Immature natural killer cell (primary cell): ENCODE results near the gene SPACA7. TPM values are rescaled to one million over a fixed set of nuclear protein-coding genes. Genes with fewer than 3 reads are reported as not detected.

Experiments
- DNase-seq, 3 donors: peaks; one replicate each; pipeline ENCODE4 v3.0.0; 2022; ENCODE audit warnings: mixed read lengths in 1 of 3
- H3K27ac Mint-ChIP-seq, 6 donors: one replicate each; pipeline ENCODE4 v1.8.0; 2020; ENCODE audit warnings: mixed read lengths in 6 of 6, mild to moderate bottlenecking in 5 of 6, inconsistent platforms in 4 of 6, moderate library complexity in 3 of 6
- H3K27me3 Mint-ChIP-seq, 3 donors: one replicate each; pipeline ENCODE4 v1.8.0; 2020 to 2021; ENCODE audit warnings: low read depth in 3 of 3, mild to moderate bottlenecking in 3 of 3, mixed read lengths in 3 of 3, moderate library complexity in 3 of 3, inconsistent platforms in 1 of 3
- H3K36me3 Mint-ChIP-seq, 3 donors: one replicate each; pipeline ENCODE4 v1.8.0; 2020; ENCODE audit warnings: mixed read lengths in 3 of 3, inconsistent platforms in 2 of 3, mild to moderate bottlenecking in 2 of 3
- H3K4me1 Mint-ChIP-seq, 2 donors: one replicate each; pipeline ENCODE4 v1.8.0; 2020; ENCODE audit warnings: inconsistent platforms in 2 of 2, mild to moderate bottlenecking in 2 of 2, mixed read lengths in 2 of 2, moderate library complexity in 1 of 2
- H3K4me3 Mint-ChIP-seq, 5 donors: one replicate each; pipeline ENCODE4 v1.8.0; 2020; ENCODE audit warnings: mild to moderate bottlenecking in 5 of 5, mixed read lengths in 5 of 5, inconsistent platforms in 3 of 5, moderate library complexity in 3 of 5
- H3K9me3 Mint-ChIP-seq, 6 donors: one replicate each; pipeline ENCODE4 v1.8.0; 2020; ENCODE audit warnings: mild to moderate bottlenecking in 6 of 6, mixed read lengths in 6 of 6, inconsistent platforms in 4 of 6, moderate library complexity in 3 of 6
- polyA plus RNA-seq, 3 donors: library from polyadenylated mRNA; unstranded; fragments of 300-500 nt; fragmentation: Illumina TruSeq; gene quantifications; one replicate each; pipeline ENCODE4 v1.2.3, GENCODE V29; 2021

Gene SPACA7
- polyA plus RNA-seq, 3 donors from 2014 or later = not detected

DNA sequence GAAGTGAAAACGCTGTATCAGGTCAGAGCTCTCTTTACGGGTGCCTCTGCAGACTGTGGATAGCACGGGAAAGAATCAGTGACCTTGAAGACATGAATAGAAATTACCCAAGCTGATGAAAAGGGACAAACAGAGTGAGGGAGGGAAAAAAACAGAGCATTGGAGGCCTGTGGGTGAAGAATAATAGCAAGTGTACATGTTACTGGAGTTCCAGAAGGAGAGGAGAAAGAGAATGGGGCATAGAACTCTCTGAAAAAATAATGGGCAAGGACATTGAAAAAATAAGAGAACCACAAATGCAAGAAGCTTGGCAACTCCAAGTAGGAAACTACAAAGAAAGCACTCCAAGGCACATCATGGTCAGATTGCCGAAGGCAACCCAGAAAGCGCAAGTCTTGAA is 86.3 kb downstream of the SPACA7 start:
- no peaks in the 10 kb centered on the region for H3K9me3 Mint-ChIP-seq
- H3K36me3 Mint-ChIP-seq = peaks cover 0 to 3% (median 0%) of the 10 kb centered on the region in 3 donors
- H3K27me3 Mint-ChIP-seq = peaks cover 0 to 6% (median 2%) of the 10 kb centered on the region in 3 donors
- no peak overlapping the region for H3K27ac Mint-ChIP-seq
- no peak for DNase-seq
- H3K4me1 Mint-ChIP-seq = no peaks in the 10 kb centered on the region
- H3K4me3 Mint-ChIP-seq = no peak overlapping the region

DNA sequence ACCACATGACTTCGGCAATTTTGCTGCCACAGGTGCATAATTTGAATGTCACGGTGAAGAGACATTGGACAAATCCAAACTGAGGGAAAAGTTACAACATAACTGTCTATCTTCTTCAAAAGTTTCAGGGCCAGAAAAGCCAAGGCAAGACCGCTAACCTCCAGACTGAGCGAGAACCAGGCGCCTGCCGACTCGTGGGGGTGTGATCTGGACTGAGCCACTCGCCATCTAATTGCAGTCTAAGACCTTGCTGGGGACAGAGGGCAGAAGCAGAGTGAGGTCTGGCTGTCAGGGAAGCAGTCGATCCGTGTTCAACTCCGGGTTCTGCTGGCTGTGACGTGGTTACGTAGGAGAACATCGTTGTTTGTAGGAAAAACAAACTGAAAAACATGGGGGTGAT is 88.6 kb downstream of the SPACA7 start:
- DNase-seq = no peak
- H3K27me3 Mint-ChIP-seq = peaks cover 0 to 2% (median 0%) of the 10 kb centered on the region in 3 donors
- H3K4me1 Mint-ChIP-seq = no peaks in the 10 kb centered on the region
- H3K9me3 Mint-ChIP-seq = no peaks in the 10 kb centered on the region
- H3K36me3 Mint-ChIP-seq = peaks cover 0 to 3% (median 0%) of the 10 kb centered on the region in 3 donors
- no peak overlapping the region for H3K27ac Mint-ChIP-seq
- no peak overlapping the region for H3K4me3 Mint-ChIP-seq

DNA sequence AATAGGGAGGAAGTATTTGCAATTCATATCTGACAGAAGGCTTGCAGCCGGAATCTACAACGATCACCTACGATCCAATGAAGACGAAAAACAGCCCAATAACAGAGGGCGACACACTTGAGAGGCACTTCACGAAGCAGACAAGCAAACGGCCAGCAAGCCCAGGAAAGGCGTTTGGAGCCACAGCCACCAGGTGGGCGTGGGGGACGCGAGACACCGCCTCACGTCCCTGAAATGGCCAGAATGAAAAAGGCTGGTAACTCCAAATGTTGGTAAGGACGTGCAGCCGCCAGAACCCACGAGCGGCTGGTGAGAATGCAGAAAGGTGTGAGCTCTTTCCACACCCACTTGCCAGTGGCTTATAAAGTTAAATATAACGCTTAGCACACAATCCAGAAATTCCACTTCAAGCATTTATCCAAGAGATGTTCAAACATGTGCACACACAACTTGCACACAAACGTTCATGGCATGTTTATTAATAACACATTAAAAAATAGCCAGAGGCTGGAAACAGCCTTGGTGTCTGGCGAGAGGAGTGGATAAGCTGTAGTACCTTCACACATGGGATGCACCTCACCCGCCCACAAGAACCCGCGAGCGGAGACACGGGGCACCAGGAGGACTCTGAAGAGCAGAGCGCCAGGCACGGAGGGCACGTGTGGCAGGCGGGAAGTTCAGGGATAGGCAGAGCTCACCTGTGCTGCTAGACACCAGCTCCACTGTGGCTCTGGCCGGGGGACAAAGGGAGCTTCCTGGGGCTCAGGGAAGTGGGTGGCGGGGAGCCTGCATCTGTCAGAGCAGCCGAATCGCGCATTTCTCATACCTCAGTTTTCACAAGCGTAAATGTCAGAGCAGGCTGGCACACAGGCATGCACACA is 89.3 kb downstream of the SPACA7 start:
- H3K4me3 Mint-ChIP-seq = no peak overlapping the region
- peaks cover 0 to 4% (median 0%) of the 10 kb centered on the region in 3 donors for H3K36me3 Mint-ChIP-seq
- no peaks in the 10 kb centered on the region for H3K9me3 Mint-ChIP-seq
- peaks cover 0 to 2% (median 0%) of the 10 kb centered on the region in 3 donors for H3K27me3 Mint-ChIP-seq
- no peak for DNase-seq
- no peak overlapping the region for H3K27ac Mint-ChIP-seq
- no peaks in the 10 kb centered on the region for H3K4me1 Mint-ChIP-seq

DNA sequence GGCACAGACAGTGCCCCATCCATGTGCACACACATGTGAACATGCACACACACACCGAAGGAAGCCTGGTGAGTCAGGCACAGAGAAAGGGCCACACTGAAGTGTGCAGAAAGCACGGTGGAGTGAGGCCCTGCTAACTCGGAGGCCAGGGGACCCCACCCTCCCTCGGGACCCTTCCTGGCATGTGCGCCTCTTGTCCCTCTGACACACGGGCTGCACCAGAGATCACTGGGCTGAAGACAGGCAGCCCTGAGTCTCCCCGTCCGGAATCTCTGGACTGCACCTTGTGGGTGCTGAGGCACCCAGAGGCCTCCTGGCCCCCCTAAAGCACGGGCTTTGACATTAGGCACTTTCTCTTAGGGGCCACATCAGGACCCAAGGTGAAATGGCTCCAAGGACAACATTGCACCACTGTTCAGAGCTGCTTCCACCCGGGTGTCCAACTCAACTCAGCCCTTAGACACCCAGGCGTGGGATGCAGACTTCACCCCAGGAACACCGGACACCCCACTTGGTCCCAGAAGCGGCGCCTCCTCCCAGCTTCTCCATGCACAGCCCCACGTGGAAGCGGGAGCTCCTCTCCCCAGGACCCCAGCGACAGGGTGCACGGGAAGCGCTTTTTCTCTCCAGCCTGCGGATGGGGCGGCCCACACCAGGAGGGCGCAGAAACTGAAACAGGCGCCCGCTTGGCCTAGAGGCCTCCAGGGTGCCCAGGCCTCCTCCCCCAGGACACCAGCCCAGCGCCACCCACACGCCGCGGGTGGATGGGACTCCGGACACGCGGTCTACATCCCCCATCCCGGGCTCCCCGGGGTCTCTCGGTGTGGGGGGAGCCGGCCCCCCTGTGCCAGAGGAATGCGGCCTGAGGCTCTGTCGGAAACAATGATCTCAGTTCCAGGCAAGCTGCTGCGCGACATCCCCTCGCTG is 90.2 kb downstream of the SPACA7 start:
- no peak for DNase-seq
- Mint-ChIP-seq H3K36me3 (peaks cover 0 to 9% (median 0%) of the 10 kb centered on the region in 3 donors), H3K9me3 (peaks cover 0 to 4% (median 0%) of the 10 kb centered on the region in 6 donors), H3K27ac (no peak overlapping the region), H3K27me3 (peaks cover 0 to 2% (median 0%) of the 10 kb centered on the region in 3 donors), H3K4me3 (no peak overlapping the region), H3K4me1 (no peaks in the 10 kb centered on the region)

DNA sequence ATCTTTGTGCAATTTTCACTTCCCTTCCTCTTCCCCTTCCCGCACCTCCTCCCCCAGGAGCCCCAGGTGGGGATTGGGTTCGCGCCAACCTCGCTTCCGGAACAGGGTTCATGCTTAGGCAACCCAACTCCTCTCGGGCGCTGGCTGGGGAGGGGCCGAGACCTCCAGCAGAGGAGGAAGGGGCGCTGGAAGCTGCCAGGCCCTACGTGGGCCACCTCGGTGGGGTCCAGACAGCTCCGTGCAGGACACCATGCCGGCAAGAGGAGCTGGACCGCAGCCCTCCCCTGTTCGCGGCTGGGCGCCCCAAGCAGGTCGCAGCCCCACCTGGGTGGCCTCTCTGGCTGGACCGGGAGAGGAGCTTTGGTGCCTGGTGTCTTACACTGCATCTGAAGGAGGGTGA is 91.1 kb downstream of the SPACA7 start:
- Mint-ChIP-seq H3K27ac (no peak overlapping the region), H3K9me3 (peaks cover 0 to 4% (median 0%) of the 10 kb centered on the region in 6 donors), H3K4me3 (no peak overlapping the region), H3K4me1 (no peaks in the 10 kb centered on the region), H3K36me3 (peaks cover 0 to 8% (median 4%) of the 10 kb centered on the region in 3 donors), H3K27me3 (peaks cover 0 to 2% (median 0%) of the 10 kb centered on the region in 3 donors)
- no peak for DNase-seq

DNA sequence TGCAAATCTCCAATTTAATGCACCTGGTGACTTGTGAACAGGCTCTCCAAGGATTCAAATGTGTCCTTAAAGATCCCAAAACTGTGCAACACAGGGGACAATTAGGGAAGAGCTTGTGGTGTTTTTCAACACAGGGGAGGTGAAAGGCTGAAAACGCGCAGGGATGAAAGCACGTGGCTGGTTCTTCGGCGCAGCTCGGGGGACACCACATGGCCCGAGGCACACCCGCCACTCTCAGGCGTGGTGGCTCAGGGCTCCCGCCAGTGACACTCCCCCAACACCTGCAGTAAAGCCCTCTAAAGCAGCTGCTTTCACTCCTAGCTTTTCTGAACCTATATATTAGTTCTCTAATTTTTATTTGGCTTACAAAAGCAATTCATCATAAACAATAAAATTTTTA is 91.9 kb downstream of the SPACA7 start:
- no peaks in the 10 kb centered on the region for H3K4me1 Mint-ChIP-seq

DNA sequence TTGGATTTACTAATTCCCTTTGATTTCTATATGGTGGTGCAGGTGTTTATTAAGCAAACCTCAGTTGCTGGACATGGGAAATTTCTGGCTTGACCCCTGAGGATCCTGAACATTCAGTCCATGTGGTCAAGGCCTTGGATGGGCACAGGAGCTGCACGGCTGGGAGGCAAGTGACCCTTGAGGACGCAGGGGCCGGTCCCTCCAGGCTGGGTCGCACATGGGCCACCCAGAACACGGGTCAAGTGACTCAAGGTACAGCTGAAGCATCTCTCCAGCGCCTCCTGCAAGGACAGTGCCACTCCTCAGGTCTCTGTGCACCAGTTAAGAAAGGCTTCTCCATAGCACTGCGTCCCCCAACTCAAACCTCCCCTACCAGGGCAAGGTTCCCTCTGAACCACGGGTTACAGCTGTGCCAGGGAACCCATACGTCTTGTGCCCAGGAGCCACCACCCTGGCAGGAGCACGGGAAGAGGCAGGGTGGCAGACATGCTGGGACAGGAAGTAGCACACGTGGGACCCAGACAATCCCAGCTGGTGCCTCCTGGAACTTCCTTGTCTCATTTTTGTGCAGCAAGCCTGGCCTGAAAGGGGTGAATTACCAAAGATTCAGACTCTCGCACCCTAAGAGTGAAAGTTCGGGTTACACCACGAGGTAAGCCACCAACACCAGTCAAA is 93.1 kb downstream of the SPACA7 start:
- Mint-ChIP-seq H3K36me3 (peaks cover 5 to 19% (median 7%) of the 10 kb centered on the region in 3 donors), H3K4me1 (no peaks in the 10 kb centered on the region), H3K27ac (no peak overlapping the region), H3K27me3 (peaks cover 0 to 4% (median 0%) of the 10 kb centered on the region in 3 donors), H3K9me3 (peaks cover 0 to 4% (median 0%) of the 10 kb centered on the region in 6 donors), H3K4me3 (no peak overlapping the region)
- DNase-seq = no peak

More for the DNA sequence above, 91.9 kb downstream of the SPACA7 start:
- Mint-ChIP-seq H3K36me3 (peaks cover 5 to 14% (median 6%) of the 10 kb centered on the region in 3 donors), H3K27ac (no peak overlapping the region), H3K4me3 (no peak overlapping the region), H3K27me3 (peaks cover 0 to 4% (median 0%) of the 10 kb centered on the region in 3 donors), H3K9me3 (peaks cover 0 to 4% (median 0%) of the 10 kb centered on the region in 6 donors)
- no peak for DNase-seq

DNA sequence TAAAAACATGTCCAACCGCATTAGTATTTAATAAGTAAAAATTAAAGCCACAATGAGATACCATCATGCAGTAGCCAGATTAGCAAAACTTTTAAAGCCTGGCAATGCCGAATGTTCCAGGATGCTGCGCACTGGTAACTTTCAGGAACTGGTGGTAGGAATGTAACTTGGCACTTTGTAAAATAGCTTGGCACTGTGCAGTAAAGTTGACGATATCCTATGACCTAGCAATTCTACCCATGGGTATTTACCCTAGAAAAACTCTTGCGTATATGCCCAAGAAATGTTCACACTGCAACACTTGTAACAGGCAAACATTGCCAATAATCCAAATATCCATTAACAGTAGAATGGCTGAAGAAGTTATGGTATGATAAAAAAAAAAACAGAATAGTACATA is 97.7 kb downstream of the SPACA7 start:
- DNase-seq = no peak
- Mint-ChIP-seq H3K9me3 (peaks cover 0 to 4% (median 0%) of the 10 kb centered on the region in 6 donors), H3K36me3 (peaks cover 5 to 19% (median 7%) of the 10 kb centered on the region in 3 donors), H3K4me1 (no peaks in the 10 kb centered on the region), H3K27ac (no peak overlapping the region), H3K4me3 (no peak overlapping the region), H3K27me3 (peaks cover 0 to 2% (median 2%) of the 10 kb centered on the region in 3 donors)

DNA sequence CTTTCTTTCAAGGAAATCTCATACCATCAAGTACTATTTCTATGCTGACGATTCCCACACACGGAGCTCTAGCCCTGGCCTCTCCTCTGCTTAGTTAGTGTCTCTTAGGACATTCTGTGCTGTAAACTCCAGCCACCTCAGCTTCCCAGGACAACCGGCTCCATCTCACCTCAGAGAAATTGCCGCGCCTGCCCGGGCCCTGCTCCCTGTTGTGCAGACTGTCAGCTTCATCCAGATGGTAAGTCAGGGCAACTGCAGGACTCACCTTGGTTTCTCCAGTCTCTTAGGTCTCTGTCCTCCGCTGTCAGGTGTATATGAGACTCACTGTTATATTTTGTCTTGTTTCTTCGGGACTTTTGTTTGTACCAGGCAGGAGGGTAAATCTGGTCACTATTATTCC is 98.7 kb downstream of the SPACA7 start:
- peaks cover 0 to 2% (median 2%) of the 10 kb centered on the region in 3 donors for H3K27me3 Mint-ChIP-seq
- no peak overlapping the region for H3K27ac Mint-ChIP-seq
- peaks cover 0 to 4% (median 0%) of the 10 kb centered on the region in 6 donors for H3K9me3 Mint-ChIP-seq
- H3K4me3 Mint-ChIP-seq = no peak overlapping the region
- no peak for DNase-seq
- no peaks in the 10 kb centered on the region for H3K4me1 Mint-ChIP-seq
- H3K36me3 Mint-ChIP-seq = peaks cover 5 to 19% (median 7%) of the 10 kb centered on the region in 3 donors

DNA sequence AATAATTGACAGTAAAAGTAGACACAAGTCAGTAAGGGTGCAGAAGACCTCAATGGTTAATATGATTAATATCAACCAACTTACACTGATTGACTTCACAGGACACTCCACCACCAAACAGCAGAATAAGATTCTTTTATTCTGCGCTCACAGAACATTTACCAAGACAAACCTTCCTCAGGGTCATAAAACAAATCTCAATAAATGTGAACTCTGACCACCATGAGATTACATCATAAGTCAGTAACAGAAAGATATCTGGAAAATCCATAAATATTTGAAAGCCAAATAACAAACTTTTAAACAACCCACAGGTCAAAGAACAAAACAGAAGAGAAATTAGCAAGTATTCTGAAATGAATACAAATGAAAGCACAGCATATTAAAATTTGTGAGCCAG is 99.7 kb downstream of the SPACA7 start:
- Mint-ChIP-seq H3K36me3 (peaks cover 5 to 15% (median 7%) of the 10 kb centered on the region in 3 donors), H3K4me1 (no peaks in the 10 kb centered on the region), H3K4me3 (no peak overlapping the region), H3K27me3 (peaks cover 0 to 2% (median 2%) of the 10 kb centered on the region in 3 donors), H3K27ac (no peak overlapping the region), H3K9me3 (peaks cover 0 to 3% (median 0%) of the 10 kb centered on the region in 6 donors)
- DNase-seq = no peak

DNA sequence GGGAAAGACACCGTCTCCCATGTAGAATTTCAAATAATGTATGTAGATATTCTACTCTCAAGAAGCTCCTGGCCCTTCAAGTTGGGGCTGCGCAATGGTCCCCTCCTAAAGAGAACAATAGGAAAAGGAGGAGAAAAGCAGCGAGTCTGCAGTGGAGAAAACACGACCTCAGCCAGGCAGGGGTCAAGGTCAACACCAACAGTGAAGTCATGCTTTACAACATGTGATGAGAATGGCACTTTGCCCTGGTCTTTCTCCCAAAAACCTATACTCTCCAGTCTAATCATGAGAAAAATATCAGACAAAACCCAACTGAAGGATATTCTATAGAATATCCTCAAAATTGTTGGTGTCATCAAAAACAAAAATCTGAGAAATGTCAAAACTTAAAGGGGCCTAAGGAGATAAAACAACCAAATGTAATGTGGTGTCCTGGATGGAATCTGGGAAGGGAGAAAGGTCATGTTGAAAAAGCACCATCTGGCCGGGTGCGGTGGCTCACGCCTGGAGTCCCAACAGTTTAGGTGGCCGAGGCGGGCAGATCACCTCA is 101.0 kb downstream of the SPACA7 start:
- peaks cover 0 to 2% (median 2%) of the 10 kb centered on the region in 3 donors for H3K27me3 Mint-ChIP-seq
- H3K27ac Mint-ChIP-seq = no peak overlapping the region
- peaks cover 2 to 16% (median 7%) of the 10 kb centered on the region in 3 donors for H3K36me3 Mint-ChIP-seq
- H3K4me1 Mint-ChIP-seq = no peaks in the 10 kb centered on the region
- H3K4me3 Mint-ChIP-seq = no peak overlapping the region
- no peak for DNase-seq
- H3K9me3 Mint-ChIP-seq = peaks cover 0 to 1% (median 0%) of the 10 kb centered on the region in 6 donors

DNA sequence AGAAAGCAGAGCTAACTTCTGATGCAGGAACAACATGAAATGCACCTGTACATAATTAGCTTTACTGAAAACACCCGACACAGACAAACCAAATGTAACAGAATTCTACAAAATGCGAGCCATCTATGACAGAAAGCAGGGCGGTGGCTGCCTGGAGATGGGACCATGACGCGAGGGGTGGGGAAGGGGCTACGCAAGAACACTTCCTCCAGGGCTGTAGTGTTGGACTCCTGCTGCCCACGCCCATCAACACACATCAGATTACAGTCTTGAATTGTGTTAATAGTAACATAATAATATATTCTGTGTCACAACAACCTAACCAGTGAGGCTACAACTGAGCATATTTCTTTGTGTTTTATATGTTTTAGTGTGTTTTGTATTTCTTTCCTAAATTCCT is 103.2 kb downstream of the SPACA7 start:
- Mint-ChIP-seq H3K9me3 (no peaks in the 10 kb centered on the region), H3K27ac (no peak overlapping the region), H3K27me3 (peaks cover 0 to 2% (median 0%) of the 10 kb centered on the region in 3 donors), H3K4me3 (no peak overlapping the region), H3K4me1 (no peaks in the 10 kb centered on the region), H3K36me3 (peaks cover under 1 to 15% (median 14%) of the 10 kb centered on the region in 3 donors)
- no peak for DNase-seq

DNA sequence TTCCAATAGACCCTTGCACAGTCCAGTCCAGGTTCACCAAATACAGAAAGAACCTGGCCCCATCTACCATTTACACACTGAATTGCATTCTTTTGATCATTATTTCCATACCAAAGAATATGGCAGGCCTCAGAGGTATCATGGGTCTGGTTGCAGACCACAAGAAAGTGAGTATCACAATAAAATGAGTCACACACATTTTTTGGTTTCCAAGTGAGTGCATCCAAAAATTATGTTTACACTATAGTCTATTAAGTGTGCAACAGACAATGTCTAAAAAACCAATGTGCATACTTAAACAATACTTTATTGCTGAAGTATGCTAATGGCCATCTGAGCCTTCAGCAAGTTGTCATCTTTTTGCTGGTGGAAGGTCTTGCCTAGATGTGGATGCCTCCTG is 105.3 kb downstream of the SPACA7 start:
- Mint-ChIP-seq H3K4me1 (no peaks in the 10 kb centered on the region), H3K27ac (no peak overlapping the region), H3K36me3 (peaks cover 6 to 27% (median 21%) of the 10 kb centered on the region in 3 donors), H3K4me3 (no peak overlapping the region), H3K9me3 (no peaks in the 10 kb centered on the region), H3K27me3 (no peaks in the 10 kb centered on the region)
- no peak for DNase-seq
